Nephron progenitor cell (in vitro differentiated cells): ENCODE results near the gene LONP1.
A peak's percentile ranks its signal among the peaks of the same experiment; 100 is the strongest.
"Not testable (repeated sequence)": the region's sequence is repeated elsewhere in the genome, so short reads cannot be mapped to it uniquely, and the experiment has no call there.

Experiments
- DNase-seq: peaks from one replicate; pipeline ENCODE4 v3.0.0; 2021
- H3K27ac Mint-ChIP-seq: 2 replicates; pipeline ENCODE4 v1.8.0; 2021; ENCODE audit warnings: mild to moderate bottlenecking, moderate library complexity, mixed read lengths
- H3K27me3 Mint-ChIP-seq: 2 replicates; pipeline ENCODE4 v1.8.0; 2021; ENCODE audit warnings: mild to moderate bottlenecking, low read depth, mixed read lengths; ENCODE audit not compliant: poor library complexity
- H3K36me3 Mint-ChIP-seq: 2 replicates; pipeline ENCODE4 v1.8.0; 2021; ENCODE audit warnings: low read depth, mixed read lengths
- H3K4me1 Mint-ChIP-seq: 2 replicates; pipeline ENCODE4 v1.8.0; 2021; ENCODE audit warnings: mixed read lengths
- H3K4me3 Mint-ChIP-seq: 2 replicates; pipeline ENCODE4 v1.8.0; 2021; ENCODE audit warnings: mild to moderate bottlenecking, moderate library complexity, mixed read lengths
- H3K9me3 Mint-ChIP-seq: 2 replicates; pipeline ENCODE4 v1.8.0; 2021; ENCODE audit warnings: mild to moderate bottlenecking, moderate library complexity, mixed read lengths
- CTCF ChIP-seq: fragments of 200-600 bp; sonication (generic); IDR thresholded peaks from 2 replicates; pipeline ENCODE4 v1.5.0; 2021; ENCODE audit warnings: antibody characterized with exemption

The LONP1 gene

DNA sequence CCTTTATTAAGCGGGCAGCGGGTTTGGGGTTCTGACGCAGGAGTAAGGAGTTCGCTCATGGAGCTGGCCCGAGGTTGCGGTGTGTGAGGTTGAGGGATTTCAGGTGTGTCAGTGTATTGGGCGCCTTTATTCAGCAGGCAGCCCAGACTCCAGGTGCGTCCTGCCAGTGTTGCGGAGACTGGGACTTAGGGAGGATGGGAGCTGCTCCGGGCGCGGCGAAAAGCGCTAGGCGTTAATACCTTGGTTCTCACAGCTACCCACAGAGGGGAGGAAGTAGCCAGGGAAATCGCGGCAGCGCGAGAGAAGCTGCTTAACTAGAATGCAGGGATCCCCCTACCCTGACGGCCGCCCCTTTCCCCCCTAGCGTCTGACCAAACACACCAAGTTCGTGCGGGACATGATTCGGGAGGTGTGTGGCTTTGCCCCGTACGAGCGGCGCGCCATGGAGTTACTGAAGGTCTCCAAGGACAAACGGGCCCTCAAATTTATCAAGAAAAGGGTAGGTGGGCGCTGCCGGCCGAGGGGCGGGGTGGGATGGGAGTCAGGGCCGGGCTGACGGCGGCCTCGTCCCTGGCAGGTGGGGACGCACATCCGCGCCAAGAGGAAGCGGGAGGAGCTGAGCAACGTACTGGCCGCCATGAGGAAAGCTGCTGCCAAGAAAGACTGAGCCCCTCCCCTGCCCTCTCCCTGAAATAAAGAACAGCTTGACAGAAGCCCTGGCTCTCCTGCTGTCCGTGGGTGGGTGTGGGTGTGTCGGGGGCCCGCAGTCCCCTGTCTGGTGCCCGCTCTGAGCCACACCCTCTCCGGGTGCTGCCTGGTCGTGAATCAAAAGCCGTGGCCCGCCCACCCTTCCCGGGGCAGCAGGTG is 28.8 kb downstream of the LONP1 start:
- Mint-ChIP-seq H3K4me3 (peak overlapping the region; percentile 100), H3K27ac (peak overlapping the region; percentile 100), H3K27me3 (peaks cover 5% of the 10 kb centered on the region), H3K9me3 (peaks cover 3% of the 10 kb centered on the region), H3K4me1 (peaks cover 20% of the 10 kb centered on the region), H3K36me3 (peaks cover 10% of the 10 kb centered on the region)
- no peak for DNase-seq
- no peak for TF ChIP-seq CTCF

DNA sequence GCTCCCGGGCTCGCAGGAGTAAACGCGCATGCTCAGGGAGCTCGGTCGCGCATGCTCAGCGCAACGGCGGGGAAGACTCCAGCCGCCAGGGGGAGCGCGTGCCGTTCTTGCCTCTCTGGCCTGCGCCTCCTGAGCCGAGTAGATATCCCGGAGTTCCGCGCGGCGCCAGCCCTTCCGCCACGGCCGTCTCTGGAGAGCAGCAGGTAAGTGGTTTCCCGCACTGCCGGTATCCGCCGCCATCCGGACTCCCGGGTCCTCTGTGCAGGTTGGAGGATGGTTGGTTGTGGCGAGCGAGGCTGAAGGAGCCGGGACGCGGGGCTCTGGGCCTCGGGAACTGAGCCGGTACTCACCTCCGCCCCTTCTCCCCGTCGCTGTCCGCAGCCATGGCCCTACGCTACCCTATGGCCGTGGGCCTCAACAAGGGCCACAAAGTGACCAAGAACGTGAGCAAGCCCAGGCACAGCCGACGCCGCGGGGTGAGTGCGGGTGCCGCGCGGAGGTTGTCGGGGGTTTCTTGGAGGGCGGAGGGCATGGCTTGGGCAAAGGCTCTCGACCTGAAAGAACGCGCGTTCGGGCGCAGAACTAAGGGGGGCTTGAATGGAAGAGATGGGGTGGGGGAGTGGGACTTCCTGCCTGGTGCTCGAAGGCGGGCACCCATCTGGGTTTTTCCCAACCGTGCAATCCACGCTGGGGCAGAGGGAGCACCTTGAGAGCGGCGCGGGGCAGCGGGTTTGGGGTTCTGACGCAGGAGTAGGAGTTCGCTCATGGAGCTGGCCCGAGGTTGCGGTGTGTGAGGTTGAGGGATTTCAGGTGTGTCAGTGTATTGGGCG is 29.6 kb downstream of the LONP1 start, which contains the start of gene RPL36:
Gene RPL36, plus strand, starts transcription at position 171 of the 830 bp plus-strand sequence. Its CDS starts 213 bp downstream, at position 384.
- peak within 1 kb of the TSS; percentile 100 for H3K4me3 Mint-ChIP-seq
- peaks cover 3% of the 10 kb centered on the region for H3K9me3 Mint-ChIP-seq
- peaks cover 5% of the 10 kb centered on the region for H3K27me3 Mint-ChIP-seq
- TF ChIP-seq CTCF = peak; percentile 96
- peak within 1 kb of the TSS; percentile 100 for H3K27ac Mint-ChIP-seq
- H3K36me3 Mint-ChIP-seq = peaks cover 10% of the 10 kb centered on the region
- peak; percentile 99 for DNase-seq
- peaks cover 20% of the 10 kb centered on the region for H3K4me1 Mint-ChIP-seq

- H3K27ac Mint-ChIP-seq, H3K9me3 Mint-ChIP-seq, H3K27me3 Mint-ChIP-seq, DNase-seq: not testable (repeated sequence)
- Mint-ChIP-seq H3K4me1 (peaks cover 21% of the 10 kb centered on the region), H3K4me3 (peak overlapping the region; percentile 54), H3K36me3 (peaks cover 10% of the 10 kb centered on the region)
Observed at GRCh38 chr19:5688262-5688881, 31.6 kb downstream of the LONP1 start.

- Mint-ChIP-seq H3K27ac (no peak overlapping the region), H3K36me3 (peaks cover 9% of the 10 kb centered on the region), H3K4me1 (peaks cover 23% of the 10 kb centered on the region), H3K27me3 (peaks cover 9% of the 10 kb centered on the region), H3K4me3 (peak overlapping the region; percentile 79), H3K9me3 (peaks cover 3% of the 10 kb centered on the region)
- TF ChIP-seq CTCF = no peak
- DNase-seq = no peak
Observed at GRCh38 chr19:5687360-5688198, 32.4 kb downstream of the LONP1 start.

DNA sequence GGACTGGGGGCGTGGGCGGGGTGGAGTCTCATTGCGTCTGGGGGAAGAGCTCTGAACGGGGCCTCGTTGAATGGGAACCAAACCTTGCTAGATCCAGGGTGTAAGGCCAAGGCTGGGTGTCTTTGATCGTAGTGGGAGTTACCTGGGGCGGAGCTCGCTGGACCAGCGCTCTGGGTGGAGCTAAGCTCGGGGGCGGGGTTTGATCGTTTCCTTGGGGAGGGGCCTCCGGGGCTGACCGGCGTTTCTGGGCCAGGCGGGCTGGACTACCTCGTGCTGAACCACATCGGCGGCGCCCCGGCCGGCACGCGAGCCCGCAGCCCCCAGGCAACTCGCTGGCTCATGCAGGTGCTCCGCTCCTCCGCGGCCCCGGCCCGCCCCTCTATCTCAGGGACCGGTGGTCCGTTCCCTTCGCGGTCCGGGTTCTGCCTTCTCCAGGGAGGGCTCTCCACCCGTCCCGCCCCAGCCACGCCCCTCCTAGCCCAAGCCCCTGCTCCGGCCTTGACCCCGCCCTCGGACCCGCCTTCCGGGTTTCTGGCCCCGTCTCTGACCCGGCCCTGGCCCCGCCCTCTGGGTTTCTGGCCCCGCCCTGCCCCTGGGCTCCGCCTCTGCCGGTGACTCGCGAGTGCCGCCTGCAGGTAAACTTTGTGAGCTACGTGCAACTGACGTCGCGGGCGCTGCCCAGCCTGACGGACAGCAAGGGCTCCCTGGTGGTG is 33.1 kb downstream of the LONP1 start:
- peak; percentile 100 for DNase-seq
- Mint-ChIP-seq H3K27ac (no peak overlapping the region), H3K4me3 (peak overlapping the region; percentile 79), H3K4me1 (peaks cover 23% of the 10 kb centered on the region), H3K27me3 (peaks cover 9% of the 10 kb centered on the region), H3K36me3 (peaks cover 6% of the 10 kb centered on the region), H3K9me3 (peaks cover 3% of the 10 kb centered on the region)
- TF ChIP-seq CTCF = peak; percentile 71
